SK-N-SH treated with all-trans-retinoic acid at 6 μM for 48 hours (cell line): ENCODE data around the gene NDUFAF2.

ENCODE experiments used
- ATAC-seq: fragments of 200-7000 bp; cut with Tn5 transposase; 3 replicates; pipeline ENCODE4 v1.9.1; 2020; ENCODE audit warnings: mild to moderate bottlenecking, moderate library complexity
- BACH2 ChIP-seq: fragments of 250-450 bp; sonication (Bioruptor Pico); IDR thresholded peaks from 2 replicates; pipeline ENCODE4 v1.9.0; 2021; ENCODE audit warnings: mild to moderate bottlenecking, borderline replicate concordance
- CSDC2 ChIP-seq: fragments of 250-450 bp; sonication (Bioruptor Pico); IDR thresholded peaks from 2 replicates; pipeline ENCODE4 v1.5.0; 2020; ENCODE audit warnings: mild to moderate bottlenecking, moderate library complexity
- ESRRG ChIP-seq: fragments of 250-450 bp; sonication (Bioruptor Pico); IDR thresholded peaks from 2 replicates; pipeline ENCODE4 v1.6.1; 2021; ENCODE audit warnings: mild to moderate bottlenecking
- GLIS3 ChIP-seq: fragments of 250-450 bp; sonication (Bioruptor Pico); IDR thresholded peaks from 2 replicates; pipeline ENCODE4 v1.5.0; 2020; ENCODE audit warnings: mild to moderate bottlenecking, moderate library complexity
- ISL1 ChIP-seq: fragments of 250-450 bp; sonication (Bioruptor Pico); IDR thresholded peaks from 2 replicates; pipeline ENCODE4 v2.1.2; 2022; ENCODE audit warnings: mild to moderate bottlenecking, moderate library complexity
- OSR1 ChIP-seq: fragments of 250-450 bp; sonication (Bioruptor Pico); IDR thresholded peaks from 2 replicates; pipeline ENCODE4 v1.8.0; 2022; ENCODE audit warnings: moderate library complexity, mild to moderate bottlenecking, inconsistent platforms
- PPARA ChIP-seq: fragments of 250-450 bp; sonication (Bioruptor Pico); IDR thresholded peaks from 2 replicates; pipeline ENCODE4 v1.5.0; 2020; ENCODE audit warnings: mild to moderate bottlenecking, borderline replicate concordance
- RARB ChIP-seq: fragments of 250-450 bp; sonication (Bioruptor Pico); IDR thresholded peaks from 2 replicates; pipeline ENCODE4 v1.8.0; 2021; ENCODE audit warnings: mild to moderate bottlenecking, moderate library complexity
- SNAI2 ChIP-seq: fragments of 250-450 bp; sonication (Bioruptor Pico); IDR thresholded peaks from 2 replicates; pipeline ENCODE4 v1.5.0; 2020; ENCODE audit warnings: mild to moderate bottlenecking, moderate library complexity
- TCF4 ChIP-seq: fragments of 250-450 bp; sonication (Bioruptor Pico); IDR thresholded peaks from 2 replicates; pipeline ENCODE4 v1.8.0; 2021; ENCODE audit warnings: mild to moderate bottlenecking, moderate library complexity, borderline replicate concordance
- TOX ChIP-seq: fragments of 250-450 bp; sonication (Bioruptor Pico); IDR thresholded peaks from 2 replicates; pipeline ENCODE4 v1.8.0; 2021; ENCODE audit warnings: mild to moderate bottlenecking, moderate library complexity, borderline replicate concordance
- ZC3H10 ChIP-seq: fragments of 250-450 bp; sonication (Bioruptor Pico); IDR thresholded peaks from 2 replicates; pipeline ENCODE4 v1.5.1; 2021; ENCODE audit warnings: mild to moderate bottlenecking, moderate library complexity
- ZFP3 ChIP-seq: fragments of 250-450 bp; sonication (Bioruptor Pico); IDR thresholded peaks from 2 replicates; pipeline ENCODE4 v1.5.0; 2020; ENCODE audit warnings: mild to moderate bottlenecking, moderate library complexity
- ZFP30 ChIP-seq: fragments of 450-650 bp; formaldehyde crosslinking; IDR thresholded peaks from 2 replicates; pipeline ENCODE4 v1.5.0; 2022; ENCODE audit warnings: mild to moderate bottlenecking, moderate library complexity
- ZNF565 ChIP-seq: fragments of 450-650 bp; formaldehyde crosslinking; conservative IDR thresholded peaks from 2 replicates; pipeline ENCODE4 v1.5.0; 2020; ENCODE audit warnings: low read depth, mild to moderate bottlenecking, moderate library complexity
- ZNF70 ChIP-seq: fragments of 450-650 bp; formaldehyde crosslinking; IDR thresholded peaks from 2 replicates; pipeline ENCODE4 v1.5.0; 2020; ENCODE audit warnings: mild to moderate bottlenecking, moderate library complexity
- ZNF8 ChIP-seq: fragments of 450-650 bp; formaldehyde crosslinking; IDR thresholded peaks from 2 replicates; pipeline ENCODE4 v1.5.0; 2020; ENCODE audit warnings: mild to moderate bottlenecking, moderate library complexity
- TF ChIP-seq, protein P1 (sequence below): fragments of 250-450 bp; sonication (Bioruptor Pico); IDR thresholded peaks from 2 replicates; pipeline ENCODE4 v1.8.0; 2020; ENCODE audit warnings: mild to moderate bottlenecking, moderate library complexity, borderline replicate concordance
- TF ChIP-seq, protein P2 (sequence below): fragments of 250-450 bp; sonication (Bioruptor Pico); IDR thresholded peaks from 2 replicates; pipeline ENCODE4 v1.8.0; 2021; ENCODE audit warnings: low read depth, mild to moderate bottlenecking, moderate library complexity, borderline replicate concordance
- TF ChIP-seq, protein P3 (sequence below): fragments of 250-450 bp; sonication (Bioruptor Pico); IDR thresholded peaks from 2 replicates; pipeline ENCODE4 v1.5.0; 2020; ENCODE audit warnings: mild to moderate bottlenecking, moderate library complexity
- TF ChIP-seq, protein P4 (sequence below): fragments of 250-450 bp; sonication (Bioruptor Pico); IDR thresholded peaks from 2 replicates; pipeline ENCODE4 v1.5.1; 2020; ENCODE audit warnings: low read depth, mild to moderate bottlenecking, moderate library complexity

NDUFAF2 gene

DNA sequence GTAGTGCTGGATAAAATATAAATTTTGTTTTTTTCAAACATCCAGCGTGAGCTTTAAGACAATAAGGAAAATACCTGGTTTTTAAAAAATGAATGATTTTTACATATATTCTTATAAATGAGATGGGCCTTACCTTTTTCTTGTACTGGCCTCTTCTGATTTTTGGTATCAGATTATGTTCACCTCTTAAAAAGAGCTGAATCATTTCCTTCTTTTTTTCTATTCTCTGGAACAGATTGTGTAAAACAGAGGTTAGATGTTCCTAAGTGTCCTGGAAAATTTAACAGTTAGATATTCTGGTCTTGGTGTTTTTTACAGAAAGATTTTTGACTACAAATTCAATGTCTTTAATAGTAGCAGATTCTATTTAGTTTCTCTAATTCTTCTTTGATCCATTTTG is 74.6 kb downstream of the NDUFAF2 start:
- TF ChIP-seq ZNF565 (CRISPR knock-in tag): no peak
- TF ChIP-seq ZNF8 (CRISPR knock-in tag): no peak
- TF ChIP-seq PPARA (CRISPR knock-in tag): no peak
- no peak for TF ChIP-seq GLIS3 (CRISPR knock-in tag)
- TF ChIP-seq BACH2: no peak
- TF ChIP-seq, protein P1, sequence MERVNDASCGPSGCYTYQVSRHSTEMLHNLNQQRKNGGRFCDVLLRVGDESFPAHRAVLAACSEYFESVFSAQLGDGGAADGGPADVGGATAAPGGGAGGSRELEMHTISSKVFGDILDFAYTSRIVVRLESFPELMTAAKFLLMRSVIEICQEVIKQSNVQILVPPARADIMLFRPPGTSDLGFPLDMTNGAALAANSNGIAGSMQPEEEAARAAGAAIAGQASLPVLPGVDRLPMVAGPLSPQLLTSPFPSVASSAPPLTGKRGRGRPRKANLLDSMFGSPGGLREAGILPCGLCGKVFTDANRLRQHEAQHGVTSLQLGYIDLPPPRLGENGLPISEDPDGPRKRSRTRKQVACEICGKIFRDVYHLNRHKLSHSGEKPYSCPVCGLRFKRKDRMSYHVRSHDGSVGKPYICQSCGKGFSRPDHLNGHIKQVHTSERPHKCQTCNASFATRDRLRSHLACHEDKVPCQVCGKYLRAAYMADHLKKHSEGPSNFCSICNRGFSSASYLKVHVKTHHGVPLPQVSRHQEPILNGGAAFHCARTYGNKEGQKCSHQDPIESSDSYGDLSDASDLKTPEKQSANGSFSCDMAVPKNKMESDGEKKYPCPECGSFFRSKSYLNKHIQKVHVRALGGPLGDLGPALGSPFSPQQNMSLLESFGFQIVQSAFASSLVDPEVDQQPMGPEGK (CRISPR knock-in tag): no peak
- no peak for TF ChIP-seq TOX (CRISPR knock-in tag)
- TF ChIP-seq SNAI2: no peak
- TF ChIP-seq, protein P2, sequence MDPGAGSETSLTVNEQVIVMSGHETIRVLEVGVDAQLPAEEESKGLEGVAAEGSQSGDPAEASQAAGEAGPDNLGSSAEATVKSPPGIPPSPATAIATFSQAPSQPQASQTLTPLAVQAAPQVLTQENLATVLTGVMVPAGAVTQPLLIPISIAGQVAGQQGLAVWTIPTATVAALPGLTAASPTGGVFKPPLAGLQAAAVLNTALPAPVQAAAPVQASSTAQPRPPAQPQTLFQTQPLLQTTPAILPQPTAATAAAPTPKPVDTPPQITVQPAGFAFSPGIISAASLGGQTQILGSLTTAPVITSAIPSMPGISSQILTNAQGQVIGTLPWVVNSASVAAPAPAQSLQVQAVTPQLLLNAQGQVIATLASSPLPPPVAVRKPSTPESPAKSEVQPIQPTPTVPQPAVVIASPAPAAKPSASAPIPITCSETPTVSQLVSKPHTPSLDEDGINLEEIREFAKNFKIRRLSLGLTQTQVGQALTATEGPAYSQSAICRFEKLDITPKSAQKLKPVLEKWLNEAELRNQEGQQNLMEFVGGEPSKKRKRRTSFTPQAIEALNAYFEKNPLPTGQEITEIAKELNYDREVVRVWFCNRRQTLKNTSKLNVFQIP (CRISPR knock-in tag): no peak
- TF ChIP-seq, protein P3, sequence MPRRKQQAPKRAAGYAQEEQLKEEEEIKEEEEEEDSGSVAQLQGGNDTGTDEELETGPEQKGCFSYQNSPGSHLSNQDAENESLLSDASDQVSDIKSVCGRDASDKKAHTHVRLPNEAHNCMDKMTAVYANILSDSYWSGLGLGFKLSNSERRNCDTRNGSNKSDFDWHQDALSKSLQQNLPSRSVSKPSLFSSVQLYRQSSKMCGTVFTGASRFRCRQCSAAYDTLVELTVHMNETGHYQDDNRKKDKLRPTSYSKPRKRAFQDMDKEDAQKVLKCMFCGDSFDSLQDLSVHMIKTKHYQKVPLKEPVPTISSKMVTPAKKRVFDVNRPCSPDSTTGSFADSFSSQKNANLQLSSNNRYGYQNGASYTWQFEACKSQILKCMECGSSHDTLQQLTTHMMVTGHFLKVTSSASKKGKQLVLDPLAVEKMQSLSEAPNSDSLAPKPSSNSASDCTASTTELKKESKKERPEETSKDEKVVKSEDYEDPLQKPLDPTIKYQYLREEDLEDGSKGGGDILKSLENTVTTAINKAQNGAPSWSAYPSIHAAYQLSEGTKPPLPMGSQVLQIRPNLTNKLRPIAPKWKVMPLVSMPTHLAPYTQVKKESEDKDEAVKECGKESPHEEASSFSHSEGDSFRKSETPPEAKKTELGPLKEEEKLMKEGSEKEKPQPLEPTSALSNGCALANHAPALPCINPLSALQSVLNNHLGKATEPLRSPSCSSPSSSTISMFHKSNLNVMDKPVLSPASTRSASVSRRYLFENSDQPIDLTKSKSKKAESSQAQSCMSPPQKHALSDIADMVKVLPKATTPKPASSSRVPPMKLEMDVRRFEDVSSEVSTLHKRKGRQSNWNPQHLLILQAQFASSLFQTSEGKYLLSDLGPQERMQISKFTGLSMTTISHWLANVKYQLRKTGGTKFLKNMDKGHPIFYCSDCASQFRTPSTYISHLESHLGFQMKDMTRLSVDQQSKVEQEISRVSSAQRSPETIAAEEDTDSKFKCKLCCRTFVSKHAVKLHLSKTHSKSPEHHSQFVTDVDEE (CRISPR knock-in tag): no peak
- TF ChIP-seq OSR1 (CRISPR knock-in tag): no peak
- no peak for TF ChIP-seq TCF4 (CRISPR knock-in tag)
- no peak for TF ChIP-seq ZC3H10 (CRISPR knock-in tag)
- no peak for TF ChIP-seq ISL1 (CRISPR knock-in tag)
- TF ChIP-seq, protein P4, sequence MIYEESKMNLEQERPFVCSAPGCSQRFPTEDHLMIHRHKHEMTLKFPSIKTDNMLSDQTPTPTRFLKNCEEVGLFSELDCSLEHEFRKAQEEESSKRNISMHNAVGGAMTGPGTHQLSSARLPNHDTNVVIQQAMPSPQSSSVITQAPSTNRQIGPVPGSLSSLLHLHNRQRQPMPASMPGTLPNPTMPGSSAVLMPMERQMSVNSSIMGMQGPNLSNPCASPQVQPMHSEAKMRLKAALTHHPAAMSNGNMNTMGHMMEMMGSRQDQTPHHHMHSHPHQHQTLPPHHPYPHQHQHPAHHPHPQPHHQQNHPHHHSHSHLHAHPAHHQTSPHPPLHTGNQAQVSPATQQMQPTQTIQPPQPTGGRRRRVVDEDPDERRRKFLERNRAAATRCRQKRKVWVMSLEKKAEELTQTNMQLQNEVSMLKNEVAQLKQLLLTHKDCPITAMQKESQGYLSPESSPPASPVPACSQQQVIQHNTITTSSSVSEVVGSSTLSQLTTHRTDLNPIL: no peak
- no peak for TF ChIP-seq RARB
- TF ChIP-seq ZFP3 (CRISPR knock-in tag): no peak
- TF ChIP-seq ESRRG (CRISPR knock-in tag): no peak
- TF ChIP-seq, all 23 proteins: peak for 0
- ATAC-seq: no peak

DNA sequence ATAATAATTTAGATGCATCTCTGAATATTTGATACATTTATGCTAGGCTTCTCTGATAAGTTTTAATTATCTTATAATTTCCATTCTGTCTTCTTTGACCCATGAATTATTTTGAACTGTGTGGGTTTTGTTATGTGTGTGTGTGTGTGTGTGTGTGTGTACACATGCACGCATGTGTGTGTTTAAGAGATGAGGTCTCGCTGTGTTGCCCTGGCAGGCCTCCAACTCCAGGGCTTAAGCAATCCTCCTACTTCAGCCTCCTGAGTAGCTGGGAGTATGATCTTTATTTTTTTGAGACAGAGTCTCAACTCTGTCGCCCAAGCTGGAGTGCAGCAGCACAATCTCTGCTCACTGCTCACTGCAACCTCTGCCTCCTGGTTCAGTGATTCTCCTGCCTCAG is 75.4 kb downstream of the NDUFAF2 start:
- no peak for ATAC-seq

More for the DNA sequence above, 75.4 kb downstream of the NDUFAF2 start:
- TF ChIP-seq, protein P2 (CRISPR knock-in tag): no peak
- TF ChIP-seq SNAI2 (no peak), TCF4 (CRISPR knock-in tag) (no peak), RARB (no peak), ZNF70 (CRISPR knock-in tag) (no peak), ISL1 (CRISPR knock-in tag) (no peak), ZFP30 (no peak), CSDC2 (no peak), GLIS3 (CRISPR knock-in tag) (no peak)
- TF ChIP-seq, protein P4: no peak
